Superior temporal gyrus (tissue), 1 donor: ENCODE measurements around the gene XPO4.

Experiments
- DNase-seq: peaks from one replicate; pipeline ENCODE4 v3.0.0-alpha.2; 2016; ENCODE audit errors: extremely low spot score

XPO4 gene

GRCh38 chr13:20728579-20729311, 173.8 kb downstream of the XPO4 start:
- DNase-seq = no peak

GRCh38 chr13:20727856-20728255, 174.7 kb downstream of the XPO4 start:
- DNase-seq = no peak
